Cardiac muscle cell (in vitro differentiated cells and primary cell): Measurements from ENCODE around the gene RPLP1. TPM values are rescaled to one million over a fixed set of nuclear protein-coding genes. Genes with fewer than 3 reads are reported as not detected.

Experiments
- DNase-seq, 2 donors: peaks; one replicate each; pipeline versions ENCODE4 v3.0.0 to v3.0.0-alpha.2; 2010 to 2017; ENCODE audit warnings: low read depth in 1 of 2, low spot score in 1 of 2
- H3K27ac ChIP-seq: fragments of 200-600 bp; sonication (generic); 2 replicates; pipeline ENCODE4 v1.5.1; 2016
- H3K27me3 ChIP-seq: fragments of 200-600 bp; sonication (generic); 2 replicates; pipeline ENCODE4 v1.6.0; 2016; ENCODE audit warnings: control low read depth
- H3K36me3 ChIP-seq: fragments of 200-600 bp; sonication (generic); 2 replicates; pipeline ENCODE4 v1.5.1; 2016; ENCODE audit warnings: control low read depth
- H3K4me1 ChIP-seq: fragments of 200-600 bp; sonication (generic); 2 replicates; pipeline ENCODE4 v1.8.1; 2017; ENCODE audit warnings: low read depth, mild to moderate bottlenecking, mixed run types
- H3K4me3 ChIP-seq: fragments of 200-600 bp; sonication (generic); 2 replicates; pipeline ENCODE4 v1.5.1; 2016; ENCODE audit warnings: mild to moderate bottlenecking
- H3K9me3 ChIP-seq: fragments of 200-600 bp; sonication (generic); 2 replicates; pipeline ENCODE4 v1.5.1; 2017; ENCODE audit warnings: low read depth, mild to moderate bottlenecking, control low read depth
- CTCF ChIP-seq: IDR thresholded peaks from 2 replicates; pipeline ENCODE4 v1.5.1; 2012; ENCODE audit warnings: low read depth, mild to moderate bottlenecking, low read length
- polyA plus RNA-seq: library from polyadenylated mRNA; unstranded; fragments of >200 nt; fragmentation: Nextera tagmentation; extraction: Ambion mirVana; gene quantifications from 2 replicates; pipeline ENCODE4 v1.2.1, GENCODE V29; 2016
- total RNA-seq: library from RNA; depleted of rRNA; stranded (reverse); fragments of >200 nt; gene quantifications from 2 replicates; pipeline ENCODE4 v1.2.3, GENCODE V29; 2016

RPLP1 gene
- total and polyA plus RNA-seq, 2 experiments from 2014 or later = 303 to 967 TPM

DNA sequence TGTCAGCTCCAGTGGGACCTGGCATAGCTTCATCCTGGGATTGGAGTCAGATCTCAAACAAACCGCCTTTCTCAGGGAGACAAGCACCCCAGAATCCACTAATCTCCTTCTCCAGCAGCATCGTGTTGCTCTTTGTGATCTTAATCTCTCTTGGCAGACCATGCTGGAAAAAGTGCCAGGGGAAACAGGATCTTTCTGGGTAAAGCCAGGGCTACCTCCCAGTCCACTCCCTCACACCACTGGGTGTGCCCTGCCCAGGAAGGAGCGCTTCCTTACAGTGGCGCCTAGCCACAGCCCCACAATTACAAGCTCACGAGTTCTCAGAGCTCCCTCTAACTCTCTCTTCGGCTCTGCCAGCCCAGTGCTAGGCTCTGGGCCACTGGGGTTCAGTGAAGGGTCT, 32.2 kb downstream of the RPLP1 start:
- H3K36me3 ChIP-seq = no peaks in the 10 kb centered on the region
- no peaks in the 10 kb centered on the region for H3K9me3 ChIP-seq
- H3K4me3 ChIP-seq = no peak overlapping the region
- H3K27ac ChIP-seq = no peak overlapping the region
- DNase-seq = no peak
- H3K4me1 ChIP-seq = no peaks in the 10 kb centered on the region
- H3K27me3 ChIP-seq = peaks cover 2% of the 10 kb centered on the region
- TF ChIP-seq CTCF = no peak

DNA sequence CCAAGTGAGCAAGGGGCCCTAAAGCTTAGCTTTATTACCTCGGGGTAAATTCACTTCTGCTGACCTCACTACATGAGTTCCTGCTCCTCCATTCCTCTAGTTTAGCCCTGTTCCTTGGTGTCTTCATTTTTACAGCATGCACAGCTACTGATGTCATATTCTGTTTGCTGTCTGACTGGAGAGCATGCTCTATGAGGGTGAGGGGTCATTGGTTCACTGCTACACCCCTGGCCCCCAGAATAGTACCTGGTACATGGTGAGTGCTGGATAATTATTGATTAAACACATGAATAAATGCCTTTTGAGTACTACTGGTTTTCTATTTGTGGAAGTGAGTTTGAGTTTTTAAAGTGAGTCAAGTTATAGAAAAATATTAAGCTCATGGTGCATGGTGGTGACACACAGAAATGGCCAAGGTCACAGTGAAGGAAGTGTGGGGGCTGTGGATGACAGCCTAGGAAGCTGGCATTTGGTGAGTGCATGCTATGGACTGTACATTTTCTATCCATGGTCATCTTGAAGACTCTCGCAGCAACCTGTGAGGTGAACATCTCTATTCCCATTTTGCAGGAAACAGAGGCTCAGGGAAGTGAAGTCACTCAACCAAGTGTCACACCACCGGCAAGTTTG, 34.0 kb downstream of the RPLP1 start:
- H3K36me3 ChIP-seq = no peaks in the 10 kb centered on the region
- H3K4me3 ChIP-seq = no peak overlapping the region
- H3K4me1 ChIP-seq = no peaks in the 10 kb centered on the region
- H3K27me3 ChIP-seq = no peaks in the 10 kb centered on the region
- TF ChIP-seq CTCF = no peak
- DNase-seq = no peak
- H3K9me3 ChIP-seq = no peaks in the 10 kb centered on the region
- no peak overlapping the region for H3K27ac ChIP-seq

DNA sequence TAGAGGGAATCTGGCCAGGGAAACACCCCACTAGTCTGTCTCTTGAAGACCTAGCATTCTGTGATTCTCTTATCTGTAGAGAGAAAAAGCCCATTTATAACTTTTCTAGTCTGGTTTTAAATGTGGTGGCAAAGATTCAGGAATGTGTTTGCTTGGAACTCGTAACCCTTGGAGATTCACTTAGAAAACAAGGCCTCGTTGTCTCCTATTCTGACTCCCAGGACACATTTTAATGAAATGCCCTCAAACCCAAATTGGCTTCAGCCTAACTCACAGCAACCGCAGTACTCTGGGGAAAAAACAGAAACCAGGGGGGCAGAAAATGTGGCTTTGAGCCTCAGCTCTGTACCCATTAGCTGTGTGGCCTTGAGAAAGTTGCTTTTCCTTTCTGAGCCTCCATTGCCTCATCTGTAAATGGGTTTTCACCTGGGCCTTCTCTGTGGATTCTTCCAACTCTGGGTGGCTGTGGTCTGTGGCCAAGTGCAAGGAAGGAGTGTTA, 36.5 kb downstream of the RPLP1 start:
- H3K4me3 ChIP-seq = no peak overlapping the region
- peak in 1 of 2 donors; percentile 90 for DNase-seq
- TF ChIP-seq CTCF = no peak
- H3K27ac ChIP-seq = no peak overlapping the region
- H3K27me3 ChIP-seq = no peaks in the 10 kb centered on the region
- H3K9me3 ChIP-seq = no peaks in the 10 kb centered on the region
- no peaks in the 10 kb centered on the region for H3K4me1 ChIP-seq
- no peaks in the 10 kb centered on the region for H3K36me3 ChIP-seq

- DNase-seq = no peak
These were observed 37.9 kb downstream of the RPLP1 start for GRCh38 chr15:69490356-69491037.

GRCh38 chr15:69491038-69491505, 38.5 kb downstream of the RPLP1 start:
- Histone ChIP-seq H3K4me1 (peaks cover 2% of the 10 kb centered on the region), H3K9me3 (no peaks in the 10 kb centered on the region), H3K4me3 (no peak overlapping the region), H3K36me3 (no peaks in the 10 kb centered on the region), H3K27ac (no peak overlapping the region), H3K27me3 (no peaks in the 10 kb centered on the region)
- DNase-seq = peak in 1 of 2 donors; percentile 64
- TF ChIP-seq CTCF = no peak

More at GRCh38 chr15:69490356-69491037, 37.9 kb downstream of the RPLP1 start:
- Histone ChIP-seq H3K9me3 (no peaks in the 10 kb centered on the region), H3K27ac (no peak overlapping the region), H3K27me3 (no peaks in the 10 kb centered on the region), H3K36me3 (no peaks in the 10 kb centered on the region), H3K4me1 (no peaks in the 10 kb centered on the region), H3K4me3 (no peak overlapping the region)
- no peak for TF ChIP-seq CTCF
